LHCN-M2 (cell line): ENCODE measurements around the gene RAB7B. TPM values are rescaled to one million over a fixed set of nuclear protein-coding genes. Genes with fewer than 3 reads are reported as not detected.

Experiments
- DNase-seq: peaks from one replicate; pipeline ENCODE4 v3.0.0-alpha.2; 2012; ENCODE audit warnings: low read depth
- total RNA-seq: library from RNA; depleted of rRNA; stranded (reverse); fragments of >200 nt; gene quantifications from 2 replicates; pipeline ENCODE4 v1.2.3, GENCODE V29; 2014

RAB7B gene
- total RNA-seq, 1 experiment from 2014 or later, result 3.9 TPM

DNA sequence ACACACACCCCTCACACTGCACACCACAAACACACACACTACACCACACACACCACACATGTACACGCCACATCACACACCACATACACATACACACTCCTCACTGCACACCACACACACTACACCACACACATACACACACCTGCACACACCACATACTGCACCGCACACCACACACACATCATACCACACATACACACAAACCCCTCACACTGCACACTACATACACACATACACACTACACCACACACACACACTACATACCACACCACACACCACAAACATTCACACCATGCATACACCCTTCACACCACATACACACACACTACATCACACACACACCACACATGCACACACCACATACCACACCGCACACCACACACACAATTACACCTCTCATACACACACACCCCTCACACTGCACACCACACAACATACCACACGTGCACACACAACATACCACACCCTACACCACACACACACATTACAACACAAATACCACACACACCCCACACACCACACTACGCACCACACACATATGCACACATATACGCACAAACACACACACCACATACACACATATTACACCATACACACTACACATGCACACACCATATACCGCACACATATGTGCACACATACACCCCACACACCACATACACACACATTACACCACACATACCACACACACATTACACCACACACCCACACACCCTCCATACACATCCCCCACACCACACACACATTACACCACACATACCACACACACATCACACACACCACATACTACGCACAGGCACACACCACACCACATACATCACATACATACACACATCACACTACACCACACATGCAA is 29.6 kb downstream of the RAB7B start:
- no peak for DNase-seq

GRCh38 chr1:205972491-205973168 is 30.6 kb downstream of the RAB7B start:
- DNase-seq, result no peak

DNA sequence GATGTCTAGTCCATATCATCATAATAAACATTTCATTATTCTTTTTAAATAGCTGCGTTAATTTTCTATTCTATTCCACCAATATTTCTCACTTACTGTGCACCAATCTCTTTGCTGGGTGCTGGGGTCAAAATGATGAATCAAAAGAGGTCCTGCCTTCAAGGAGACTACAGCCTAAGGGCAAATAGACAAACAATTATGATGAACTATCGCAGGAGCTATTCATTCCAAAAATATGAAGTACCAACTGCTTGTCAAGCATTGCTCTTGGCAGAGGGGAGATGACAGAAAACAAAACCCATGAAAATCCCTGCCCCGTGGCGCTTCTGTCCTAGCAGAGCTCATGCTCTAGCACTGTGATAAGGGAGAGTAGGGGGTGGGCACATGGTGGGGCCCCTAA is 31.1 kb downstream of the RAB7B start:
- DNase-seq, result no peak

DNA sequence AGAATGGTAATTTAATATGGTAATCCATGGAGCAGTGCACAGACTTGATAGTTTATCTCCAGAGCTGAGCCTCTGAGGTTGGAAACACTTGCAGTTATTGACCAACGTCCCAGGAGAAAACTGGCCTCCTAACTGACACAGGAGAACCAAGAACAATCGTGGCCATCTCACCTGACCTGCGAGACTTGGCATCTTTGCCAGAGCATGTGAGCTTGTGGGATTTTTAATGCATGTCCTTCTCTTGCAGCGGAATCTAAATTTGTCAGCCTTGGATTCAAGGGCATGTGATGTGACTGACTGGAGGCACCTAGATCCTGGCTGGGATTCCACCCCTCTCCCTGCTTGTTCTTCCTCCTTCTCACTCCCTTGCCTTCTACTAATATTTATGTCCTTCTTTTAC is 32.1 kb downstream of the RAB7B start:
- DNase-seq, result no peak

DNA sequence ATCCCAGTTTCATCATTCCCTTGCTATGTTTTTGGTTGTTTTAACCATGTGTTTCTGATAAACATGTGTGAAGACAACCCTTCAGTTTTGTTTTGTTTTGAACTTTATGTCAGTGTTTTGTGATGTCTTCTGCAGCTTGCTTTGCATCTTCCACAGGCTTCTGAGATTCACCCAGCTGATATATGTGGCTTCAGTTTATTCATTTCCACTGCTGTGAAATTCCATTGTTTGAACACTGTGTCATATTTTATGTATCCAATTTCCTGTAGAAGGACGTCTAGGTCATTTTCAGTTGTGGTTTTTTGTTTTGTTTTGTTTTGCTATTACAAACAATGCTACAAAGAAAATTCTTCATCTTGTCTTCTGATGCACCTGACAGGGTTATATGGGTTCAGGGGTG is 32.7 kb downstream of the RAB7B start:
- DNase-seq, result peak; percentile 44

DNA sequence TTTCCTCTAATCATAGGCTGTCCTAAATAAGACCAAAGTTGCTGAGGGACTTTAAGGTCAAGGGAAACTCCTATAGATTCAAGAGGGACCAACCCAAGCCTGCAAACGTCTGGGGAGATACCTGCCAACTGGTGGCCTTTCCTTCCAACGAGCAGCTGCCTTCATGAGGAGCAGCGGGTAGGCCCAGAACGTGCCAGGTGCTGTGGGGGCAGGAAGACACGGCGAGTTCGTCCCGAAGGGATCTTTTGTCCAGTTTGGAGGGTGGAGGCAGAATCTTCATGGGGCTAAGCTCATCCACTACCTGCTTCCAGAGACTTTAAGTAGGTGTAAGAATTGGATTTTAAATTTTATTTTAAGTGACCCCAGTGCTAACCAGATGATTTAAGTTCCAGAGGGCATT is 34.0 kb downstream of the RAB7B start:
- no peak for DNase-seq

GRCh38 chr1:205967554-205968335 is 35.5 kb downstream of the RAB7B start:
- DNase-seq, result no peak

- DNase-seq, result no peak
Measured at GRCh38 chr1:205965036-205965884, 37.9 kb downstream of the RAB7B start.

DNA sequence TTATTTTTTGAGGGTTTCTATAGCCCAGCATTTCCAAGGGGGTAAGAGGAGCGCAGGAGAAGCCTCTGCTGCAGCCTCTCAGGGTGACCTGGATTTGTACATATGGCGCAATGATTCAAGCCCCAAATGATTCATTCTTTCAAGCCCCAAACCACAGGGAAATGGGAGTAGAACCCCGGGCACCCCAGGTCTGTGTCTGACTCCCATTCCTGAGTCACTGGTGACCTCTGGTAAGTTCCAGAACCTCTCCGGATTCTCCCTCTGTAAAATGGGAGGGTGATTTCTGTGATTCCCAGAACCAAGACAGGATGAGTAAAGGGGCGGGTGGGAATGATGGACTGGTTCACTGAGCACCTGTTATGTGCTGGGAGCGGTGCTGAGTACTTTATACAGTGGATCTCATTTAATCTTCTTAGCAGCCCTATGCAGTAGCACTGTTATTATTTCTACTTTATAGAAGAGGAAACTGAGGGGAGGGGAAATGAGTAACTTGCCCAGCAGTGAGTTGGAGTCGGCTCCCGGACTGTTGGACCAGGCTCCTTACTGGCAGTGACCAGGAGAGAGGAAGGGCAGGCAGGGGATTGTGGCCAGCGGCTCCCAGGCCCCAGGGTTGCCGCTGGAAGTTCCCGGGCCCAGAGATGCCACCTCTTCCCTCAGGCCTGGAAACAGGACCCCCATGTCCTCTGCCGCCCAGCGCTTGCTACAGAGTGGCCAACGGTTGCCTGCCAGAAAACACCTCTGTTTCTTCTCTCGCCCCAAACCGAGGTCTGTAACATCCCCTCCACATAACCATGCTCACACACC is 39.6 kb downstream of the RAB7B start:
- DNase-seq, result peak; percentile 94

DNA sequence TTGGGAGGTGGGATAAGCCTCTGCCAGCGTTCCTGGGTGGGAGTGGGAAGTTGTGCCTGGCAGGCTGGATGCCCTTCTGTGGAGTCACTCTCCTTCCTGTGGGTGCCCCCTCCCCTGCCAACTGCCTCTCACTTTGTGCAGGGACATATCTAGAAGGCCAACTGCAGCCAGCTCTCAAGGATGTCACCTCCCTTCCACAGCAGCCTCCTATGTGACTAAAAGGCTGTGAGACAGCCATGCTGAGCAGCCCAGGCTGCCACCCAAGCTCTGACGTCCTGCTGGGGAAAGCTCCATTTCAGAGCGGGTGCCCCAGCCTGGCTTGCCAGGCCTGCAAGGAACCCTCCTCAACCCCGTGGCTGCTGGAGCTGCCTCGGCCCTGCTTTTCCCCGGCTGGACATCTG is 40.4 kb downstream of the RAB7B start:
- DNase-seq, result no peak

GRCh38 chr1:205961991-205962820 is 41.0 kb downstream of the RAB7B start:
- DNase-seq, result peak; percentile 28

DNA sequence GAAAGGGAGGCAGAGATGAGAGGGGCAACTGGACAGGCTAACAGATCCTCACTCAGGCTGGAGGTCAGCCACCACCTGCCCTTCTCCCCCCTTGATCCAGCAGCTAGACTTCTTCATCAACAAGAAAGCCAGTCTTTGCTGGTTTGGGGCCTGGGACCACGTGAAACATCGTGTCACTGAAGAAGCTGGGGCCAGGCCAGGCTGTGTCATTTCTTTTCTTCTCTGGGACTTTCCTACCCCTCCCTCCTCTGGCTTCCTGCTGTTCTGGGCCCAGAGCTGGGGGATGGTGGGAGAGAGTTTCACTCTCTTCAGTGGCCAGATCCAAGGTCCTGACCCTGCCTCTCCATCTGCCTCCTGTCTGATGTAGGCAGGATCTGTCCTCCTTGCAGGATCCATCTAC is 41.8 kb downstream of the RAB7B start:
- peak; percentile 22 for DNase-seq

DNA sequence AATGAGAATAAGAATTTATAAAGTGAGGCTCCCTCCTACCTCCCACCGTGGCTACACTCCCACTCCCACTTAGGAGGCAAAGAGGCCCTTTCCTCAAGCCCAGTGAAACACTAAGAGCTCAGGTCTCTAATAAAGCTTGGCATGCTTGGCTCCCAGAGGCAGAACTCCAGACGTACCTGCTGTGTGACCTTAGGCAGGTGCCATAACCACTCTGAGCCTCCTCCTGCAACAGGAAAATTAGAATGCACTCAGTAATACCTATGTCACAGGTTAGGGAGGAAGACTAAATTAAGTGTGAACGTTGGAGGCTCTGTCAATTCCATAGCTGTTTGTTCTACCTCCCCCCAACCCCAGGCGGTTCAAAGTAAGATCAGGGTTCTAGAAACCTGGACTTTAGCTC is 43.4 kb downstream of the RAB7B start:
- DNase-seq, result no peak

DNA sequence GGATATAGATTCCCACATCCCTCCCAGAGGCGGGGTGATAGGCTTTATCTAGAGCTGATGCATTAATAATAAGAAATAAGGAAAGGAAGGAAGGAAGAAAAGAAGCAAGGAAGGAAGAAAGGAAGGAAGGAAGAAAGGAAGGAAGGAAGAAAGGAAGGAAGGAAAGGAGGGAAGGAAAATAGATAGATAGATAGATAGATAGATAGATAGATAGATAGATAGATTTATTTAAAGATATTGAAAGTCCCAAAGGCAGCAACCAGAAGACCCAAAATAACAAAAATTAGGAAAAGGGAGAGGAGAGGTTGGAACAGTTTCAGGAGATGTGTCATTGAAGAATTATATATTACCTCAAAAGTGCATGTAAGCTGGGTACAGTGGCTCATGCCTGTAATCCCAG is 47.7 kb downstream of the RAB7B start:
- no peak for DNase-seq

DNA sequence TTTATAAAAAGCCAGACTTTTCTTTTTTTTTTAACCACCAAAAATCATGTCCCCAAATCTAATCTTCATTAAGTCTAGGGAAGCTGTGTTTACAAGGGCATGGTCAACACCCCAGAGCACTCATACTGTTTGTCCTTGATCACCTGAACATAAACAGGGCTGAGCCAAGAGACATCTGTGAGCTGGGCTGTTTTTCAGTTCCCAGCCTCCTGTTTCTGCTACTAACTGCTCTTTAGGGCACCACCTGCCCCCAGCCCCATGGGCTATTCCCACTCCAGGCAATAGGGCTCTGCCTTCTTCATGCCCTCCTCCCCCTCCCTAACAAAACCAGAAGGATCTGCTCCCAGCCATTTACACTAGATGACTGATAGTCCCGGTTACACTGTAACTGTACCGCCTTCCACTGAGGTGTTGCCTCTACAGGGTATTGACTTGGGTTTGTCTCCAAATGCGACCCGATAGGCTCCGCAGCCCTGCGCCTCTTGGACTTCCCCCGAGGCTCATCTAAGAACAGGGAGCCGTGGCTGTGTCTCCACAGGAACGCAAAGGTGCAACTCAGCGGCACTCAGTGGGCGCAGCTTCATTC is 48.3 kb downstream of the RAB7B start:
- no peak for DNase-seq

DNA sequence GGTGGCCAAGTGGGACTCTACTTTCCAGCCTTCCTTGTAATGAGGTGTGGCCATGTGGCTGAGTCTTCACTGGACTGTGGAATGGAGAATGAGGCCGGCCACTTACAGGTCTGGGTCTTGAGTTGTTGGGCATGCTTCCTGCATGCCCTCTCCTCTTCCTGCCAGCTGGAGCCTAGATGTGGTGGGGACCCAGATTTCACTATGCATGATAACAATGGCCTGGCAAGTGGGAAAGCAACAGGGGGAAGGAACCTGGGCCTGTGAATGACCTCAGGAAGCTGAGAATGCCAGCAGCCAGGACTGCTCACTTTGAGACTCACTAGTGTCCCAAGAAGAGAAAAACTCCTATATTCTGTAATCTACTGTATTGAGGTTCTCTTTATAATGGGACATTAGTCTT is 51.4 kb downstream of the RAB7B start:
- DNase-seq, result no peak

DNA sequence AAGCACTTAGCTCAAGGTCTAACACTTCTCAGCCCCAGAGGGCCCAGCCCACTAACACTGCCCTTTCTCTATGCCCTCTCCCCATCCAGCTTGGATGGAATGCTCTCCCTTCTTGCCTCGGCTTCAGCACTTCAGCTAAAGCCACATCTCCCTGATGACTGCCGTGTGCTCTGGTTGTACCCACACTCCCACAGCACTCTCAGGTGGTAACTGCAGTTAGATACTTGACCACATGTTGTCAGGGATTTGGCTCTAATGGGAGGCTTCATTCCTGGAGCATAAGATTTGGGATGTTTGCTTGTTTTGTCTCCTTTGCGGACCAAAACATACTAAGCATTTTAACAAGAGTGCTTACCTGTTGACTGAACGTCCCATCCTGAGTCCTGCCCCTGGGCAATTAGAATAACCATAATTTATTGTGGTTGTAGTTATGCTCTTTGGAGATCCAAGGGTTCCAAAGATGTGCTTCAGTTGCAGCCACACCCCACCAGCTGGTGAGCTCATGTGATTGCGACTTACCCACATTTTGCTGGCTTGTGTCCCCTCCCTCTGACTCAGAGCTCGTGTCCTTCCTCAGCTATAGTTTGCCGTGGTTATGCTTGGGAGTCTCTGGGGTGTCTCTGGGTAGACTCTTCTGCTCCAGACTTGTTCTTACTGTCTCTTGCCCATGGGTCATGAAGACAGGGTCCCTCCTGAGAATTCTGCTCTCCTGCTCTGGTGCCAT is 52.2 kb downstream of the RAB7B start:
- DNase-seq, result peak; percentile 83

GRCh38 chr1:205950280-205950679 is 52.9 kb downstream of the RAB7B start:
- DNase-seq, result peak; percentile 84

GRCh38 chr1:205949753-205950152 is 53.4 kb downstream of the RAB7B start:
- DNase-seq, result no peak
